Measurements from ENCODE around the gene TMEM270. TPM values are rescaled to one million over a fixed set of nuclear protein-coding genes. Genes with fewer than 3 reads are reported as not detected.

Gene TMEM270
- total and polyA plus RNA-seq, 2 of the 8 experiments (the other 6 are each of a cell fraction or from before 2014, with no cell fraction given): 0.26 TPM; not detected in 1

- no peak for TF ChIP-seq TEAD4 (IDR thresholded peaks at IDR 0.05; ENCODE audit: low read depth, low read length)
Observed at GRCh38 chr7:73909051-73909941, 48.3 kb downstream of the TMEM270 start (continued).
